ENCODE results near the gene RIC3.

The RIC3 gene

GRCh38 chr11:8202516-8203413, 33.9 kb upstream of the RIC3 start:
- Histone ChIP-seq H3K9me3 (replicated peaks; ENCODE audit: insufficient read depth, low read length) (no peaks in the 10 kb centered on the region), H3F3A (ENCODE audit: insufficient read depth, low read length) (no peaks in the 10 kb centered on the region), H4K20me1 (ENCODE audit: insufficient read depth, low read length) (no peaks in the 10 kb centered on the region), H3K9me2 (replicated peaks; ENCODE audit: insufficient read depth, low read length) (no peaks in the 10 kb centered on the region), H3K4me1 (ENCODE audit: low read length) (no peaks in the 10 kb centered on the region), H3K36me3 (replicated peaks; ENCODE audit: insufficient read depth, low read length) (no peaks in the 10 kb centered on the region), H3K27me3 (replicated peaks; ENCODE audit: insufficient read depth, low read length) (no peaks in the 10 kb centered on the region; the same call in 1 of the 2 replicates), H3K27ac (ENCODE audit: low read length) (no peak overlapping the region), H3K9ac (ENCODE audit: low read length) (no peak overlapping the region), H3K4me3 (ENCODE audit: low read length) (no peak overlapping the region), H3K4me2 (ENCODE audit: low read depth, low read length) (no peak overlapping the region), H2AFZ (ENCODE audit: low read length) (no peak overlapping the region), H3K79me2 (ENCODE audit: low read length) (no peaks in the 10 kb centered on the region)
- TF ChIP-seq CTCF (IDR thresholded peaks at IDR 0.05; ENCODE audit: low read length), result no peak
- TF ChIP-seq EZH2phosphoT487 (IDR thresholded peaks at IDR 0.05; ENCODE audit: low read length), result no peak
- no peak for TF ChIP-seq EZH2 (optimal IDR thresholded peaks at IDR 0.05; ENCODE audit: low read depth, low read length)
- DNase-seq, result no peak

GRCh38 chr11:8201644-8202365, 33.0 kb upstream of the RIC3 start:
- no peak for TF ChIP-seq EZH2 (optimal IDR thresholded peaks at IDR 0.05; ENCODE audit: low read depth, low read length)
- no peak for TF ChIP-seq CTCF (IDR thresholded peaks at IDR 0.05; ENCODE audit: low read length)
- TF ChIP-seq EZH2phosphoT487 (IDR thresholded peaks at IDR 0.05; ENCODE audit: low read length), result no peak
- Histone ChIP-seq H3K9ac (ENCODE audit: low read length) (no peak overlapping the region), H3K9me3 (replicated peaks; ENCODE audit: insufficient read depth, low read length) (no peaks in the 10 kb centered on the region), H3K27ac (ENCODE audit: low read length) (no peak overlapping the region), H3K4me2 (ENCODE audit: low read depth, low read length) (no peak overlapping the region), H3K9me2 (replicated peaks; ENCODE audit: insufficient read depth, low read length) (no peaks in the 10 kb centered on the region), H3K79me2 (ENCODE audit: low read length) (no peaks in the 10 kb centered on the region), H3K4me1 (ENCODE audit: low read length) (no peaks in the 10 kb centered on the region), H3K36me3 (replicated peaks; ENCODE audit: insufficient read depth, low read length) (no peaks in the 10 kb centered on the region), H4K20me1 (ENCODE audit: insufficient read depth, low read length) (no peaks in the 10 kb centered on the region), H3K4me3 (ENCODE audit: low read length) (no peak overlapping the region), H3F3A (ENCODE audit: insufficient read depth, low read length) (no peaks in the 10 kb centered on the region), H3K27me3 (replicated peaks; ENCODE audit: insufficient read depth, low read length) (no peaks in the 10 kb centered on the region), H2AFZ (ENCODE audit: low read length) (no peak overlapping the region)
- DNase-seq, result no peak

GRCh38 chr11:8199676-8200075, 30.9 kb upstream of the RIC3 start:
- Histone ChIP-seq H3K9me2 (replicated peaks; ENCODE audit: insufficient read depth, low read length) (no peaks in the 10 kb centered on the region), H3K4me1 (ENCODE audit: low read length) (no peaks in the 10 kb centered on the region), H3K9ac (ENCODE audit: low read length) (no peak overlapping the region), H4K20me1 (ENCODE audit: insufficient read depth, low read length) (no peaks in the 10 kb centered on the region), H3K9me3 (replicated peaks; ENCODE audit: insufficient read depth, low read length) (no peaks in the 10 kb centered on the region), H3K27ac (ENCODE audit: low read length) (no peak overlapping the region), H3K79me2 (ENCODE audit: low read length) (no peaks in the 10 kb centered on the region), H2AFZ (ENCODE audit: low read length) (no peak overlapping the region), H3F3A (ENCODE audit: insufficient read depth, low read length) (no peaks in the 10 kb centered on the region), H3K27me3 (replicated peaks; ENCODE audit: insufficient read depth, low read length) (no peaks in the 10 kb centered on the region), H3K4me2 (ENCODE audit: low read depth, low read length) (no peak overlapping the region), H3K4me3 (ENCODE audit: low read length) (no peak overlapping the region), H3K36me3 (replicated peaks; ENCODE audit: insufficient read depth, low read length) (no peaks in the 10 kb centered on the region)
- no peak for DNase-seq
- TF ChIP-seq EZH2phosphoT487 (IDR thresholded peaks at IDR 0.05; ENCODE audit: low read length), result no peak
- no peak for TF ChIP-seq CTCF (IDR thresholded peaks at IDR 0.05; ENCODE audit: low read length)
- TF ChIP-seq EZH2 (optimal IDR thresholded peaks at IDR 0.05; ENCODE audit: low read depth, low read length), result no peak

Measured in MM.1S (cell line).